B cell (primary cell): ENCODE results near the gene IFT43. TPM values are rescaled to one million over a fixed set of nuclear protein-coding genes. Genes with fewer than 3 reads are reported as not detected.

Experiments used
- ATAC-seq: fragments of 200-7000 bp; cut with Tn5 transposase; one replicate; pipeline ENCODE4 v1.10.0; 2021; ENCODE audit warnings: low read depth, mild to moderate bottlenecking, moderate number of reproducible peaks, moderate library complexity
- CTCF ChIA-PET: fragments of 350-600 bp; sonication (Branson Sonifier 250); formaldehyde crosslinking; loops from one replicate; lab custom pipeline; 2021; ENCODE audit warnings: antibody characterized with exemption, inconsistent platforms; lab: Charles Lee
- POLR2A ChIA-PET: fragments of 350-600 bp; sonication (Branson Sonifier 250); formaldehyde crosslinking; loops from one replicate; lab custom pipeline; 2021; ENCODE audit warnings: antibody characterized with exemption; lab: Charles Lee
- DNase-seq: peaks from one replicate; pipeline ENCODE4 v3.0.0; 2013
- H2AFZ ChIP-seq: 2 replicates; pipeline ENCODE4 v1.6.1; 2012; ENCODE audit warnings: mild to moderate bottlenecking, low read depth, low read length; ENCODE audit not compliant: insufficient read depth, poor library complexity, severe bottlenecking
- H3K27ac ChIP-seq, 2 donors: 1 replicate in 1 of 2; 2 replicates in 1 of 2; pipeline ENCODE4 v1.5.1; 2012 to 2013; ENCODE audit warnings: low read length in 2 of 2, mild to moderate bottlenecking in 2 of 2, moderate library complexity in 1 of 2
- H3K27me3 ChIP-seq, 4 experiments: fragments of 200-600 bp in 1 of 4; sonication (generic) in 1 of 4; replicated peaks in 1 of 4; 1 replicate in 2 of 4; 2 replicates in 2 of 4; pipeline versions ENCODE4 v1.6.1 to v1.7.0; 2013 to 2016; ENCODE audit warnings: low read length in 3 of 4, mild to moderate bottlenecking in 2 of 4, mixed read lengths in 1 of 4, moderate library complexity in 1 of 4; ENCODE audit not compliant: insufficient read depth in 4 of 4, control insufficient read depth in 3 of 4; ENCODE audit errors: control extremely low read depth in 1 of 4
- H3K36me3 ChIP-seq, 2 experiments: replicated peaks in 1 of 2; 1 replicate in 1 of 2; 2 replicates in 1 of 2; pipeline versions ENCODE4 v1.6.1 to v1.7.1; 2013; ENCODE audit warnings: low read length in 1 of 2; ENCODE audit not compliant: insufficient read depth in 2 of 2, control insufficient read depth in 1 of 2; ENCODE audit errors: control extremely low read depth in 1 of 2, extremely low read depth in 1 of 2
- H3K4me1 ChIP-seq, 2 donors: fragments of 200-600 bp in 1 of 2; sonication (generic) in 1 of 2; 1 replicate in 1 of 2; 2 replicates in 1 of 2; pipeline versions ENCODE4 v1.5.1 to v1.6.1; 2013 to 2017; ENCODE audit warnings: low read length in 2 of 2; ENCODE audit not compliant: control insufficient read depth in 2 of 2, insufficient read depth in 2 of 2
- H3K4me2 ChIP-seq: replicated peaks from 2 replicates; pipeline ENCODE3; 2012; ENCODE audit warnings: mild to moderate bottlenecking, low read depth, low read length; ENCODE audit not compliant: poor library complexity, severe bottlenecking
- H3K4me3 ChIP-seq, 5 experiments: fragments of 200-600 bp in 1 of 5; sonication (generic) in 1 of 5; 1 replicate in 3 of 5; 2 replicates in 2 of 5; pipeline versions ENCODE4 v1.5.1 to v1.7.0; 2011 to 2016; ENCODE audit warnings: low read length in 4 of 5, mild to moderate bottlenecking in 4 of 5, low read depth in 2 of 5, control low read depth in 1 of 5, moderate library complexity in 1 of 5; ENCODE audit not compliant: insufficient read depth in 1 of 5; ENCODE audit errors: control extremely low read depth in 1 of 5, extremely low read depth in 1 of 5
- H3K79me2 ChIP-seq: fragments of 200-600 bp; sonication (generic); one replicate; pipeline ENCODE4 v1.6.0; 2016; ENCODE audit warnings: low read length; ENCODE audit not compliant: control insufficient read depth, insufficient read depth
- H3K9ac ChIP-seq: fragments of 200-600 bp; sonication (generic); 2 replicates; pipeline ENCODE4 v1.6.1; 2017; ENCODE audit warnings: mild to moderate bottlenecking, low read length, moderate library complexity
- H3K9me3 ChIP-seq, 3 donors: one replicate each; pipeline versions ENCODE4 v1.6.1 to v1.7.1; 2013; ENCODE audit warnings: low read length in 2 of 3; ENCODE audit not compliant: control insufficient read depth in 2 of 3, insufficient read depth in 1 of 3; ENCODE audit errors: control extremely low read depth in 1 of 3
- H4K20me1 ChIP-seq: 2 replicates; pipeline ENCODE4 v1.6.0; 2012; ENCODE audit warnings: mild to moderate bottlenecking, low read length; ENCODE audit not compliant: insufficient read depth, control insufficient read depth, poor library complexity, severe bottlenecking
- H3K27ac Mint-ChIP-seq: one replicate; pipeline ENCODE4 v1.8.0; 2021; ENCODE audit warnings: mixed read lengths
- H3K27me3 Mint-ChIP-seq: one replicate; pipeline ENCODE4 v1.8.0; 2021; ENCODE audit warnings: mixed read lengths
- H3K4me1 Mint-ChIP-seq: one replicate; pipeline ENCODE4 v1.8.0; 2021; ENCODE audit warnings: mixed read lengths
- H3K4me3 Mint-ChIP-seq: one replicate; pipeline ENCODE4 v1.8.0; 2021; ENCODE audit warnings: mixed read lengths
- H3K9me3 Mint-ChIP-seq: one replicate; pipeline ENCODE4 v1.8.0; 2022; ENCODE audit warnings: mixed read lengths; ENCODE audit not compliant: insufficient read depth
- EZH2 ChIP-seq: IDR thresholded peaks from 2 replicates; pipeline ENCODE4 v1.6.1; 2012; ENCODE audit warnings: borderline replicate concordance, low read depth, mild to moderate bottlenecking, moderate library complexity, low read length; ENCODE audit not compliant: insufficient read depth, poor library complexity, severe bottlenecking
- WGBS: methylation state at CpG from one replicate; pipeline ENCODE4 v1.1.5; 2013; ENCODE audit warnings: missing lambda C conversion rate; ENCODE audit not compliant: insufficient coverage; 5-methylcytosine and 5-hydroxymethylcytosine counted together
- intact Hi-C: fragments of 100-400 bp; cut with micrococcal nuclease; formaldehyde crosslinking; loops from one replicate; pipeline ENCODE4 v1.10.0; 2022
- polyA plus RNA-seq: library from polyadenylated mRNA; depleted of rRNA; stranded (reverse); fragments of >200 nt; gene quantifications from 2 replicates; pipeline ENCODE4 v1.2.3, GENCODE V29; 2012
- total RNA-seq, 2 donors: library from RNA; stranded (reverse); fragments of 120-200 nt in 1 of 2; gene quantifications; 1 replicate in 1 of 2; 2 replicates in 1 of 2; pipeline versions ENCODE4 v1.2.3 to v1.2.4, GENCODE V29; 2013 to 2022
- TF ChIP-seq, protein P1 (sequence below): fragments of 200-600 bp; IDR thresholded peaks from one replicate; pipeline ENCODE4 v1.8.0; 2022; ENCODE audit warnings: antibody characterized with exemption, mild to moderate bottlenecking

The IFT43 gene
- total and polyA plus RNA-seq, 2 donors (not counting 1 experiment from before 2014, with no cell fraction given): 14.7 to 21.5 TPM

GRCh38 chr14:75989134-75989533, 3.6 kb downstream of the IFT43 start:
- no peaks in the 10 kb centered on the region for H3K9me3 Mint-ChIP-seq
- Histone ChIP-seq H3K27me3 (no peaks in the 10 kb centered on the region), H3K4me1 (peaks cover 11 to 16% of the 10 kb centered on the region in 2 donors), H4K20me1 (no peaks in the 10 kb centered on the region), H2AFZ (no peak overlapping the region), H3K79me2 (peaks cover 6% of the 10 kb centered on the region), H3K4me3 (no peak overlapping the region), H3K27ac (no peak overlapping the region), H3K9me3 (no peaks in the 10 kb centered on the region), H3K9ac (no peak overlapping the region), H3K36me3 (no peaks in the 10 kb centered on the region), H3K4me2 (no peak overlapping the region)
- no peak overlapping the region for H3K27ac Mint-ChIP-seq
- DNase-seq (no peak), ATAC-seq (no peak)
- no peak overlapping the region for H3K4me3 Mint-ChIP-seq
- TF ChIP-seq, protein P1, sequence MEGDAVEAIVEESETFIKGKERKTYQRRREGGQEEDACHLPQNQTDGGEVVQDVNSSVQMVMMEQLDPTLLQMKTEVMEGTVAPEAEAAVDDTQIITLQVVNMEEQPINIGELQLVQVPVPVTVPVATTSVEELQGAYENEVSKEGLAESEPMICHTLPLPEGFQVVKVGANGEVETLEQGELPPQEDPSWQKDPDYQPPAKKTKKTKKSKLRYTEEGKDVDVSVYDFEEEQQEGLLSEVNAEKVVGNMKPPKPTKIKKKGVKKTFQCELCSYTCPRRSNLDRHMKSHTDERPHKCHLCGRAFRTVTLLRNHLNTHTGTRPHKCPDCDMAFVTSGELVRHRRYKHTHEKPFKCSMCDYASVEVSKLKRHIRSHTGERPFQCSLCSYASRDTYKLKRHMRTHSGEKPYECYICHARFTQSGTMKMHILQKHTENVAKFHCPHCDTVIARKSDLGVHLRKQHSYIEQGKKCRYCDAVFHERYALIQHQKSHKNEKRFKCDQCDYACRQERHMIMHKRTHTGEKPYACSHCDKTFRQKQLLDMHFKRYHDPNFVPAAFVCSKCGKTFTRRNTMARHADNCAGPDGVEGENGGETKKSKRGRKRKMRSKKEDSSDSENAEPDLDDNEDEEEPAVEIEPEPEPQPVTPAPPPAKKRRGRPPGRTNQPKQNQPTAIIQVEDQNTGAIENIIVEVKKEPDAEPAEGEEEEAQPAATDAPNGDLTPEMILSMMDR: no peak
- TF ChIP-seq EZH2: no peak
- intact Hi-C loops: loop anchor here (5.0 to 10.0 kb wide), 3 partner anchors 1108 to 1974 kb away; partner anchors contain the start of genes BBOF1, CIPC, ENTPD5 and GSTZ1
- H3K27me3 Mint-ChIP-seq: no peaks in the 10 kb centered on the region
- ChIA-PET POLR2A (no interaction called here), CTCF (interaction anchor here (2.2 kb wide), 1 partner anchor 280 kb away, joined by 7 read pairs; no protein-coding TSS in a partner anchor)
- WGBS: 92% methylated on average over 6 of the region's 6 CpGs
- H3K4me1 Mint-ChIP-seq: peaks cover 18% of the 10 kb centered on the region

DNA sequence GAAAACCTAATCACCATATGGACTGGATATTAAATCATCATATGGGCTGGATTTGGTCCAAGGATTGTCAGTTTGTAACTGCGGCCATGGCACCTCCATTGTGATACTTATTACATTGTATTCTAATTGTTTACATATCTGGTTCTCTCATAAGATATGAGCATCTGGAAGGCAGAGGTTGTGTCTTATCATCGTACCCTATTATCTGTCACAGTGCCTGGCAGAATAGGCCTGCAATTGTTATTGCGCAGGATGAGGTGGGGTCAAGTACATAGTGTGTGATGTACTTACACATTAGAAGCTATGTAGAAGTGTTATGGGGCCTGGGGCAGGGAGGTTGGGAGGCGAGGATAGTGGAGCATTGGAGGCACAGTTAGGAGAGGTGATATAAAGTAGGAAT, 4.7 kb downstream of the IFT43 start:
- ChIA-PET POLR2A (no interaction called here), CTCF (interaction anchor here (0.6 to 2.2 kb wide), 3 partner anchors 84 to 281 kb away, joined by 3 to 7 read pairs (median 3); no protein-coding TSS in a partner anchor)

More for the DNA sequence above, 4.7 kb downstream of the IFT43 start:
- Mint-ChIP-seq H3K9me3 (no peaks in the 10 kb centered on the region), H3K27ac (no peak overlapping the region), H3K27me3 (no peaks in the 10 kb centered on the region), H3K4me3 (no peak overlapping the region), H3K4me1 (peaks cover 18% of the 10 kb centered on the region)
- peaks cover 9 to 14% of the 10 kb centered on the region in 2 donors for H3K4me1 ChIP-seq
- no peaks in the 10 kb centered on the region for H3K9me3 ChIP-seq
- intact Hi-C loops: no loop called here
- H4K20me1 ChIP-seq: no peaks in the 10 kb centered on the region
- H3K4me3 ChIP-seq: no peak overlapping the region
- no peak overlapping the region for H3K4me2 ChIP-seq
- ATAC-seq (no peak), DNase-seq (no peak)
- no peaks in the 10 kb centered on the region for H3K27me3 ChIP-seq
- TF ChIP-seq, protein P1: no peak
- TF ChIP-seq EZH2: no peak
- no peaks in the 10 kb centered on the region for H3K36me3 ChIP-seq
- 95% methylated on average over 2 of the region's 4 CpGs for WGBS
- H3K27ac ChIP-seq: no peak overlapping the region
- peaks cover 6% of the 10 kb centered on the region for H3K79me2 ChIP-seq
- H2AFZ ChIP-seq: no peak overlapping the region
- H3K9ac ChIP-seq: no peak overlapping the region
